ENCODE results near the gene HFM1.
A peak's percentile ranks its signal among the peaks of the same experiment; 100 is the strongest.

HFM1 gene

GRCh38 chr1:91349524-91349923, 55.1 kb downstream of the HFM1 start:
- DNase-seq (ENCODE audit: low read depth): peak; percentile 3
- no peak for TF ChIP-seq CTCF (conservative IDR thresholded peaks at IDR 0.05; ENCODE audit: control insufficient read depth, insufficient read depth, low read depth, low read length)
- H3K4me3 ChIP-seq (ENCODE audit: control insufficient read depth, low read depth, low read length): no peak overlapping the region

GRCh38 chr1:91346824-91347223, 57.8 kb downstream of the HFM1 start:
- TF ChIP-seq CTCF (conservative IDR thresholded peaks at IDR 0.05; ENCODE audit: control insufficient read depth, insufficient read depth, low read depth, low read length): no peak
- no peak overlapping the region for H3K4me3 ChIP-seq (ENCODE audit: control insufficient read depth, low read depth, low read length)
- no peak for DNase-seq (ENCODE audit: low read depth)

- TF ChIP-seq CTCF (conservative IDR thresholded peaks at IDR 0.05; ENCODE audit: control insufficient read depth, insufficient read depth, low read depth, low read length): no peak
Measured at GRCh38 chr1:91345395-91346005, 59.1 kb downstream of the HFM1 start.

GRCh38 chr1:91338501-91338900, 66.1 kb downstream of the HFM1 start:
- no peak overlapping the region for H3K4me3 ChIP-seq (ENCODE audit: control insufficient read depth, low read depth, low read length)
- DNase-seq (ENCODE audit: low read depth): no peak
- no peak for TF ChIP-seq CTCF (conservative IDR thresholded peaks at IDR 0.05; ENCODE audit: control insufficient read depth, insufficient read depth, low read depth, low read length)

More at GRCh38 chr1:91345395-91346005, 59.1 kb downstream of the HFM1 start:
- no peak for DNase-seq (ENCODE audit: low read depth)
- H3K4me3 ChIP-seq (ENCODE audit: control insufficient read depth, low read depth, low read length): no peak overlapping the region

GRCh38 chr1:91335603-91336002, 69.0 kb downstream of the HFM1 start:
- DNase-seq (ENCODE audit: low read depth): peak; percentile 10
- no peak for TF ChIP-seq CTCF (conservative IDR thresholded peaks at IDR 0.05; ENCODE audit: control insufficient read depth, insufficient read depth, low read depth, low read length)
- H3K4me3 ChIP-seq (ENCODE audit: control insufficient read depth, low read depth, low read length): no peak overlapping the region

- no peak for DNase-seq (ENCODE audit: low read depth)
- H3K4me3 ChIP-seq (ENCODE audit: control insufficient read depth, low read depth, low read length): no peak overlapping the region
- no peak for TF ChIP-seq CTCF (conservative IDR thresholded peaks at IDR 0.05; ENCODE audit: control insufficient read depth, insufficient read depth, low read depth, low read length)
Measured at GRCh38 chr1:91334856-91335255, 69.8 kb downstream of the HFM1 start.

- TF ChIP-seq CTCF (conservative IDR thresholded peaks at IDR 0.05; ENCODE audit: control insufficient read depth, insufficient read depth, low read depth, low read length): no peak
- no peak for DNase-seq (ENCODE audit: low read depth)
- H3K4me3 ChIP-seq (ENCODE audit: control insufficient read depth, low read depth, low read length): no peak overlapping the region
Measured at GRCh38 chr1:91325456-91325855, 79.2 kb downstream of the HFM1 start.

Measured in fibroblast of mammary gland (primary cell).